Gastroesophageal sphincter (tissue), 4 donors: Measurements from ENCODE around the gene TCP11. TPM values are rescaled to one million over a fixed set of nuclear protein-coding genes. Genes with fewer than 3 reads are reported as not detected.
A peak's percentile ranks its signal among the peaks of the same experiment; 100 is the strongest.

ENCODE experiments used
- ATAC-seq: fragments of 150-250 bp; one replicate; pipeline ENCODE4 v1.9.1; 2016; ENCODE audit warnings: mild to moderate bottlenecking, moderate library complexity
- H3K27ac ChIP-seq, 4 donors: fragments of 200-600 bp; sonication (generic) in 3 of 4; 1 replicate in 3 of 4; 2 replicates in 1 of 4; pipeline ENCODE4 v1.5.1; 2016 to 2019
- H3K27me3 ChIP-seq: fragments of 200-600 bp; sonication (generic); one replicate; pipeline ENCODE4 v1.5.1; 2019
- H3K36me3 ChIP-seq, 2 donors: fragments of 200-600 bp; sonication (generic); one replicate each; pipeline ENCODE4 v1.5.1; 2019; ENCODE audit warnings: control low read depth in 1 of 2
- H3K4me1 ChIP-seq, 3 donors: fragments of 200-600 bp; sonication (generic); 1 replicate in 2 of 3; 2 replicates in 1 of 3; pipeline ENCODE4 v1.5.1; 2016 to 2019; ENCODE audit warnings: control low read depth in 2 of 3
- H3K4me3 ChIP-seq, 2 donors: fragments of 200-600 bp; sonication (generic); one replicate each; pipeline ENCODE4 v1.5.1; 2019; ENCODE audit warnings: mild to moderate bottlenecking in 1 of 2, moderate library complexity in 1 of 2
- H3K9me3 ChIP-seq, 3 donors: fragments of 200-600 bp; sonication (generic); one replicate each; pipeline ENCODE4 v1.5.1; 2017 to 2019; ENCODE audit warnings: control low read depth in 2 of 3
- CTCF ChIP-seq, 4 experiments: fragments of 200-600 bp in 2 of 4; fragments of 450-650 bp in 2 of 4; sonication (generic) in 1 of 4; IDR thresholded peaks; one replicate each; pipeline ENCODE4 v1.5.1; 2017 to 2019; ENCODE audit warnings: antibody characterized with exemption in 4 of 4, mild to moderate bottlenecking in 2 of 4, moderate library complexity in 2 of 4
- EP300 ChIP-seq: sonication (generic); formaldehyde crosslinking; IDR thresholded peaks from one replicate; pipeline ENCODE4 v1.6.1; 2017; ENCODE audit warnings: antibody characterized with exemption, mild to moderate bottlenecking
- POLR2A ChIP-seq, 2 donors: fragments of 450-650 bp; IDR thresholded peaks; one replicate each; pipeline ENCODE4 v1.6.1; 2017; ENCODE audit warnings: antibody characterized with exemption in 2 of 2, mild to moderate bottlenecking in 2 of 2, moderate library complexity in 1 of 2
- POLR2AphosphoS5 ChIP-seq: sonication (generic); formaldehyde crosslinking; IDR thresholded peaks from one replicate; pipeline ENCODE4 v1.6.1; 2017; ENCODE audit warnings: antibody characterized with exemption
- WGBS, 2 donors: methylation state at CpG; one replicate each; pipeline ENCODE4 v1.1.5; 2018; ENCODE audit warnings: low coverage in 1 of 2; 5-methylcytosine and 5-hydroxymethylcytosine counted together
- total RNA-seq, 4 donors: library from RNA; depleted of rRNA; stranded (reverse); fragments of >200 nt; gene quantifications; one replicate each; pipeline ENCODE4 v1.1.0, GENCODE V29; 2016

Gene TCP11
- total RNA-seq, 4 donors from 2014 or later, result 0.77 TPM; not detected in 3

- WGBS, 2 donors, result 61 to 84% methylated on average over 2 to 13 of the region's 24 CpGs
- H3K4me3 ChIP-seq, result no peak overlapping the region
- H3K9me3 ChIP-seq, result no peaks in the 10 kb centered on the region
- no peaks in the 10 kb centered on the region for H3K27me3 ChIP-seq
- peak in 2 of 4 experiments; percentile 10 to 26 for TF ChIP-seq CTCF (IDR thresholded peaks at IDR 0.05)
- TF ChIP-seq POLR2A (IDR thresholded peaks at IDR 0.05), result no peak
- TF ChIP-seq POLR2AphosphoS5, result peak; percentile 45
- peak overlapping the region; percentile 55 to 81 (median 70) for H3K27ac ChIP-seq
- peaks cover 0 to 81% of the 10 kb centered on the region in 2 donors for H3K36me3 ChIP-seq
- ATAC-seq, result no peak
- peaks cover 3 to 100% (median 26%) of the 10 kb centered on the region in 3 donors for H3K4me1 ChIP-seq
Observed at GRCh38 chr6:35088281-35089215, 52.6 kb downstream of the TCP11 start.

- peaks cover 0 to 91% of the 10 kb centered on the region in 2 donors for H3K36me3 ChIP-seq
- peak overlapping the region; percentile 2 to 81 (median 70) for H3K27ac ChIP-seq
- H3K9me3 ChIP-seq, result no peaks in the 10 kb centered on the region
- no peak for ATAC-seq
- H3K4me1 ChIP-seq, result peaks cover 3 to 99% (median 22%) of the 10 kb centered on the region in 3 donors
- no peak for TF ChIP-seq CTCF (IDR thresholded peaks at IDR 0.05)
- no peak for TF ChIP-seq EP300
- no peak for TF ChIP-seq POLR2A (IDR thresholded peaks at IDR 0.05)
- TF ChIP-seq POLR2AphosphoS5, result no peak
- no peak overlapping the region for H3K4me3 ChIP-seq
- 69 to 77% methylated on average over 3 to 4 of the region's 22 CpGs for WGBS, 2 donors
- H3K27me3 ChIP-seq, result no peaks in the 10 kb centered on the region
Observed at GRCh38 chr6:35087361-35088280, 53.5 kb downstream of the TCP11 start.

GRCh38 chr6:35086636-35087360, 54.3 kb downstream of the TCP11 start:
- Histone ChIP-seq H3K27me3 (no peaks in the 10 kb centered on the region), H3K4me1 (peaks cover 3 to 99% (median 20%) of the 10 kb centered on the region in 3 donors), H3K27ac (peak overlapping the region in 3 of 4 donors; percentile 68 to 81 (median 72)), H3K9me3 (no peaks in the 10 kb centered on the region), H3K4me3 (no peak overlapping the region), H3K36me3 (peaks cover 0 to 98% of the 10 kb centered on the region in 2 donors)
- no peak for ATAC-seq
- 86 to 90% methylated on average over 2 to 3 of the region's 12 CpGs for whole genome bisulfite sequencing, 2 donors
- TF ChIP-seq CTCF (IDR thresholded peaks at IDR 0.05) (no peak), POLR2AphosphoS5 (no peak), POLR2A (IDR thresholded peaks at IDR 0.05) (no peak), EP300 (no peak)

GRCh38 chr6:35086282-35086632, 54.9 kb downstream of the TCP11 start:
- Histone ChIP-seq H3K27me3 (no peaks in the 10 kb centered on the region), H3K36me3 (peaks cover 0 to 98% of the 10 kb centered on the region in 2 donors), H3K27ac (peak overlapping the region in 3 of 4 donors; percentile 68 to 81 (median 72)), H3K9me3 (no peaks in the 10 kb centered on the region), H3K4me3 (no peak overlapping the region), H3K4me1 (peaks cover 3 to 99% (median 26%) of the 10 kb centered on the region in 3 donors)
- no peak for TF ChIP-seq POLR2A (IDR thresholded peaks at IDR 0.05)
- no peak for TF ChIP-seq EP300
- TF ChIP-seq CTCF (IDR thresholded peaks at IDR 0.05), result no peak
- TF ChIP-seq POLR2AphosphoS5, result no peak
- 76 to 92% methylated on average over 6 to 10 of the region's 10 CpGs for WGBS, 2 donors
- ATAC-seq, result no peak
